ENCODE results near the gene TMEM164.

TMEM164 gene

DNA sequence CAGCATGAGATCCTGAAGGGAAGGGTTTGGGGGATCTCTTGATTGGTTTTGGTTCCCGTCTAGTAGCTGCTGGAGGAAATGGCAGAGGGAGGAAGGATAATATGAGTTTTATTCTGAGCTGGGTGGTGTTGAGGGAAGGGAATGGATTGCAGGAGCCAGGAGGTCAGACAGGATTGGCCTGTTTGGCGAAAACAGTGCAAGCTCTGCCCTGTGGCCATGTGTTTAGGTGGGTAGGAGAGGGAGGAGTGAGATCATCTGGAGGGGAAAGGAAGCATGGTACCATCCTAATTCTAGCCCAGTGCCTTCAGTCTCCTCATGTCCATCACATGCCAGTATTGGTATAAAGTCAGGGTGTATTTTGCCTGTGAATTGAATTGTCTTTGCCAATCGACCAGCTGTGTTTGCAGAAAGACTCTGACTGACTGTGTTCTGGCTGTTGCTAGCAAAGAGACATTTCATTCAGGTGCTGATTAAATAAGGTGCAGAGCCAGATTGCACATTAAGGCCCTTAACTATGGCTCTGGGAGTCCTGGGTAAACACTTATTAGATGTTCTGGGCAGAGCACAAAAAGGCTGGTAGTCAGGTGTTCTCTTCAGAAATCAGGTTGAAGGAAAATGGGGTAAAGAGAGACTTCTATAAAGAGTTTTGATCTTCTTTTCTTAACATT is 10.0 kb downstream of the TMEM164 start:
- H3K27ac ChIP-seq, result no peak overlapping the region
- CTCF ChIA-PET, result no interaction called here
- POLR2A ChIA-PET (ENCODE audit: low non-redundant PET), result no interaction called here
- TF ChIP-seq, protein P1, sequence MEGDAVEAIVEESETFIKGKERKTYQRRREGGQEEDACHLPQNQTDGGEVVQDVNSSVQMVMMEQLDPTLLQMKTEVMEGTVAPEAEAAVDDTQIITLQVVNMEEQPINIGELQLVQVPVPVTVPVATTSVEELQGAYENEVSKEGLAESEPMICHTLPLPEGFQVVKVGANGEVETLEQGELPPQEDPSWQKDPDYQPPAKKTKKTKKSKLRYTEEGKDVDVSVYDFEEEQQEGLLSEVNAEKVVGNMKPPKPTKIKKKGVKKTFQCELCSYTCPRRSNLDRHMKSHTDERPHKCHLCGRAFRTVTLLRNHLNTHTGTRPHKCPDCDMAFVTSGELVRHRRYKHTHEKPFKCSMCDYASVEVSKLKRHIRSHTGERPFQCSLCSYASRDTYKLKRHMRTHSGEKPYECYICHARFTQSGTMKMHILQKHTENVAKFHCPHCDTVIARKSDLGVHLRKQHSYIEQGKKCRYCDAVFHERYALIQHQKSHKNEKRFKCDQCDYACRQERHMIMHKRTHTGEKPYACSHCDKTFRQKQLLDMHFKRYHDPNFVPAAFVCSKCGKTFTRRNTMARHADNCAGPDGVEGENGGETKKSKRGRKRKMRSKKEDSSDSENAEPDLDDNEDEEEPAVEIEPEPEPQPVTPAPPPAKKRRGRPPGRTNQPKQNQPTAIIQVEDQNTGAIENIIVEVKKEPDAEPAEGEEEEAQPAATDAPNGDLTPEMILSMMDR (conservative IDR thresholded peaks at IDR 0.05; ENCODE audit: low read depth), result no peak
- DNase-seq (ENCODE audit: low spot score), result no peak

DNA sequence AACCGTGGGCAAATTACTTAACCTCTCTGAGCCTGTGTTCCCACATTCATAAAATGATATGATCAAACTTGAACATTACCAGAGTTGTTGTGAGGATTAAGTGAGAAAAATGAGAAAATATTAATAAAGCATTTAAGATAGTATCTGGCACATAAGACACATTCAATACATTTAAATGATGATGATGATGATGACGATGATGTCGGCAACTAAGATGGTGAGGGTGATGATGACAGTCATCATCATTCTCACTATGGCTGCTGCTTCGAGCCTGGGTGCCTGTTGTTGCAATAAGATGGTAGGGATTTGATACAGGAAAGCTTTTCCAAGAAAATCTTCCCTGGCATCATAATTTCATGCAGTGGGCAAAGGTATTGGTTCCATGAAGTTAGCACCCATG is 11.1 kb downstream of the TMEM164 start:
- ChIA-PET POLR2A (ENCODE audit: low non-redundant PET) (no interaction called here), CTCF (no interaction called here)
- no peak for DNase-seq (ENCODE audit: low spot score)
- TF ChIP-seq, protein P1 (conservative IDR thresholded peaks at IDR 0.05; ENCODE audit: low read depth), result no peak
- H3K27ac ChIP-seq, result no peak overlapping the region

- TF ChIP-seq, protein P1 (conservative IDR thresholded peaks at IDR 0.05; ENCODE audit: low read depth), result no peak
- H3K27ac ChIP-seq, result no peak overlapping the region
- ChIA-PET POLR2A (ENCODE audit: low non-redundant PET) (no interaction called here), CTCF (interaction anchor here (1.1 kb wide), 1 partner anchor 11 kb away, joined by 3 read pairs; no protein-coding TSS in a partner anchor)
- DNase-seq (ENCODE audit: low spot score), result no peak
Observed at GRCh38 chrX:110015032-110015431, 12.1 kb downstream of the TMEM164 start.

DNA sequence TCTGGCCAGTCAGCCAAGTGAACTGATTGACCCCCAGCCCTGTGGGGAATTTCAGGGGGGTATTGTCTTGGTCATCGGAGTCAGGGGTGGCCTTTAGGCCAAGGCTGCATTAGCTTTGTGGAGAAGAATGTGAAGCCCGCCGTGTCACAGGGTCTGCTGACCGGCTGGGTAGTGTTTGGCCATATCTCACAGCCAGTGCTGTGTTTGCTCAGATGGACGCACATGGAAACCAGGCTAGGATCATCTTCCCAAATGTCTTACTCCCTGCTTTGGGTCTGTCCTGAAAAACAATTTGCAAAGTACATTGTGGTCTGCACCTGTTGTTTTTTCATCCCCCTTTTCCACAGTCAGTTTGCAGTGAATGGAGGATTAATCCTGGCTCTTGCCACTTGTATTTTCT is 13.0 kb downstream of the TMEM164 start:
- DNase-seq (ENCODE audit: low spot score), result no peak
- ChIA-PET POLR2A (ENCODE audit: low non-redundant PET) (no interaction called here), CTCF (interaction anchor here (0.7 kb wide), 1 partner anchor 271 kb away, joined by 5 read pairs; no protein-coding TSS in a partner anchor)
- no peak overlapping the region for H3K27ac ChIP-seq
- TF ChIP-seq, protein P1 (conservative IDR thresholded peaks at IDR 0.05; ENCODE audit: low read depth), result no peak

- ChIA-PET POLR2A (ENCODE audit: low non-redundant PET) (no interaction called here), CTCF (no interaction called here)
- no peak overlapping the region for H3K27ac ChIP-seq
- TF ChIP-seq, protein P1 (conservative IDR thresholded peaks at IDR 0.05; ENCODE audit: low read depth), result no peak
- no peak for DNase-seq (ENCODE audit: low spot score)
Observed at GRCh38 chrX:110020536-110020935, 17.6 kb downstream of the TMEM164 start.

DNA sequence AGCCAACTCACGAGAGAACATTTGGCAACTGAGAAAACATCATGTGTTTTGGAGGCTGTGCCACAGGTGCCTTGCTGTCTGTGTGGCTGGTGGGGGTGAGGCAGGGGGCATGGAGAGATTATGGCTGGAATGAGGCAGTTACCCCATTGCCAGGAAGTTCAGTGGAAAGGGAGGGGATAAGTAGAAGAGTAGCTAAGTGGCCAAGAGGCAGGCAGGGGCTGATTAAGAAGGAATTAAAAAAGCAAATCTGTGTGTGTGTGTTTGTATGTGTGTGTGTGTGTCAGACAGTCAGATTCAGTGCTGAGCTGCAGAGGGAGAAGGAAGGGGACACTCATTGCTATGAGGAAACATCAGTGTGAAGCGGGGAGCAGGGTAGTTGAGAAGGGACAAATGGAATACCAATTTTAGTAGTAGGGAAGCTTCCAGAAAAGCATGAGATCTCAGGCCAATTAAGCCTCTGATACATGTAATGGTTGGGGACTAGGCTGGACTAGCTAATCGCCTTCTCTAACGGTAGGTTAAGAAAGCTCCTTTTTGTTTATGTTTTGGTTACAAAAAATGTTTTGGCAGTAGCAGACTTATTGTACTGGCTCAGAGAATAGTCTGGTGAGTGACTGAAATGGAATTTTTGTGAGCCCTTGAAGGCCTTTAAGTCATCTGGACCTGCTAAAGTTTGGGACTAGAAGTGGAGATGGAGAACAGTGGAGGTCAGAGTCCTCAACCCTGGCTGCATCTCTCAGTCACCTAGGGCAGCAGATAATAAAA is 18.5 kb downstream of the TMEM164 start:
- TF ChIP-seq, protein P1 (conservative IDR thresholded peaks at IDR 0.05; ENCODE audit: low read depth), result no peak
- H3K27ac ChIP-seq, result no peak overlapping the region
- no peak for DNase-seq (ENCODE audit: low spot score)
- CTCF ChIA-PET, result no interaction called here
- POLR2A ChIA-PET (ENCODE audit: low non-redundant PET), result no interaction called here

Measured in RWPE1 (cell line).